Measurements from ENCODE around the gene CASD1.

DNA sequence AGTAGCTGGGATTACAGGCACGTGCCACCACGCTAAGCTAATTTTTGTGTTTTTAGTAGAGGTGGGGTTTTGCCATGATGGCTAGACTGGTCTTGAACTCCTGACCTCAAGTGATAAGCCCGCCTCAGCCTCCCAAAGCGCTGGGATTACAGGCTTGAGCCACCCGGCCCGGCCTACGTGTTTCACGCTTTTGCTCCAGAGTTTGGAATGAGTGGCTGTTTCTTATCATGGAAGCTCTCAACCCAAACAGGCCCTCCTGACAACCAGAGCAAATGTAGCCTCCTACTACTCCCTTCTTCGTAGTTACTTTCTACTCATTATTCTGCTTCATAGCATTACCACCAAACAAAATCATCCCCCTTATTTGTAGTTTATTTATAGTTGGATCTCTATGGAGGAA is 26.8 kb upstream of the CASD1 start:
- no peak for TF ChIP-seq POLR2AphosphoS5 (IDR thresholded peaks at IDR 0.05)
- TF ChIP-seq, protein P1, sequence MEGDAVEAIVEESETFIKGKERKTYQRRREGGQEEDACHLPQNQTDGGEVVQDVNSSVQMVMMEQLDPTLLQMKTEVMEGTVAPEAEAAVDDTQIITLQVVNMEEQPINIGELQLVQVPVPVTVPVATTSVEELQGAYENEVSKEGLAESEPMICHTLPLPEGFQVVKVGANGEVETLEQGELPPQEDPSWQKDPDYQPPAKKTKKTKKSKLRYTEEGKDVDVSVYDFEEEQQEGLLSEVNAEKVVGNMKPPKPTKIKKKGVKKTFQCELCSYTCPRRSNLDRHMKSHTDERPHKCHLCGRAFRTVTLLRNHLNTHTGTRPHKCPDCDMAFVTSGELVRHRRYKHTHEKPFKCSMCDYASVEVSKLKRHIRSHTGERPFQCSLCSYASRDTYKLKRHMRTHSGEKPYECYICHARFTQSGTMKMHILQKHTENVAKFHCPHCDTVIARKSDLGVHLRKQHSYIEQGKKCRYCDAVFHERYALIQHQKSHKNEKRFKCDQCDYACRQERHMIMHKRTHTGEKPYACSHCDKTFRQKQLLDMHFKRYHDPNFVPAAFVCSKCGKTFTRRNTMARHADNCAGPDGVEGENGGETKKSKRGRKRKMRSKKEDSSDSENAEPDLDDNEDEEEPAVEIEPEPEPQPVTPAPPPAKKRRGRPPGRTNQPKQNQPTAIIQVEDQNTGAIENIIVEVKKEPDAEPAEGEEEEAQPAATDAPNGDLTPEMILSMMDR (IDR thresholded peaks at IDR 0.05) = no peak
